H1 (cell line): ENCODE measurements around the gene DOCK9. TPM values are rescaled to one million over a fixed set of nuclear protein-coding genes. Genes with fewer than 3 reads are reported as not detected.

Experiments
- CTCF ChIA-PET: fragments of 300-600 bp; sonication (Branson Sonifier 250); formaldehyde crosslinking; loops from one replicate; lab custom pipeline; 2021; ENCODE audit not compliant: partially characterized antibody; lab: Charles Lee
- POLR2A ChIA-PET: fragments of 300-600 bp; sonication (Branson Sonifier 250); formaldehyde crosslinking; loops from one replicate; lab custom pipeline; 2021; ENCODE audit warnings: inconsistent platforms; ENCODE audit not compliant: partially characterized antibody; lab: Charles Lee
- DNase-seq, 2 experiments: peaks; one replicate each; pipeline versions ENCODE4 v3.0.0 to v3.0.0-alpha.2; 2010 to 2022; ENCODE audit warnings: low spot score in 2 of 2, low read depth in 1 of 2, mixed read lengths in 1 of 2
- FAIRE-seq: peaks from 2 replicates; lab custom pipeline; 2011; peaks lifted over from hg19 to GRCh38; lab: Jason Lieb, UNC
- H2AFZ ChIP-seq: 2 replicates; pipeline ENCODE4 v1.8.1; 2012; ENCODE audit warnings: low read length, inconsistent platforms
- H2AK5ac ChIP-seq: 2 replicates; pipeline ENCODE4 v1.6.1; 2013; ENCODE audit warnings: low read depth, low read length
- H2BK120ac ChIP-seq: replicated peaks from 2 replicates; pipeline ENCODE3; 2013; ENCODE audit warnings: low read depth, low read length, inconsistent platforms
- H2BK12ac ChIP-seq: 2 replicates; pipeline ENCODE4 v1.6.1; 2013; ENCODE audit warnings: low read depth, low read length
- H2BK15ac ChIP-seq: 2 replicates; pipeline ENCODE4 v1.6.1; 2013; ENCODE audit warnings: low read length
- H2BK20ac ChIP-seq: 2 replicates; pipeline ENCODE4 v1.6.1; 2013; ENCODE audit warnings: low read length
- H2BK5ac ChIP-seq: 2 replicates; pipeline ENCODE4 v1.6.1; 2013; ENCODE audit warnings: low read depth, low read length
- H3K14ac ChIP-seq: 2 replicates; pipeline ENCODE4 v1.6.1; 2013; ENCODE audit warnings: inconsistent platforms; ENCODE audit not compliant: insufficient read length
- H3K18ac ChIP-seq: 2 replicates; pipeline ENCODE4 v1.6.1; 2013; ENCODE audit warnings: low read length; ENCODE audit errors: extremely low read depth
- H3K23ac ChIP-seq: 2 replicates; pipeline ENCODE4 v1.6.1; 2013; ENCODE audit warnings: inconsistent platforms; ENCODE audit not compliant: insufficient read length
- H3K23me2 ChIP-seq: 2 replicates; pipeline ENCODE4 v1.6.1; 2013; ENCODE audit warnings: low read depth, low read length
- H3K27ac ChIP-seq: 2 replicates; pipeline ENCODE4 v1.6.1; 2011; ENCODE audit warnings: low read depth, low read length, inconsistent platforms
- H3K27me3 ChIP-seq, 4 experiments: replicated peaks in 1 of 4; 1 replicate in 1 of 4; 2 replicates in 3 of 4; pipeline versions ENCODE4 v1.6.1 to v1.8.1; 2011 to 2013; ENCODE audit warnings: low read length in 3 of 4, mild to moderate bottlenecking in 3 of 4, inconsistent platforms in 2 of 4, mixed read lengths in 2 of 4, moderate library complexity in 1 of 4; ENCODE audit not compliant: control insufficient read depth in 3 of 4, insufficient read depth in 3 of 4; ENCODE audit errors: extremely low read depth in 1 of 4
- H3K36me3 ChIP-seq, 4 experiments: 2 replicates each; pipeline versions ENCODE4 v1.6.1 to v1.8.1; 2011 to 2013; ENCODE audit warnings: mild to moderate bottlenecking in 4 of 4, low read length in 3 of 4, moderate library complexity in 2 of 4, control low read depth in 1 of 4, inconsistent platforms in 1 of 4; ENCODE audit not compliant: insufficient read depth in 4 of 4, control insufficient read depth in 2 of 4
- H3K4ac ChIP-seq: replicated peaks from 2 replicates; pipeline ENCODE3; 2013; ENCODE audit warnings: low read length, low read depth, mixed read lengths, inconsistent platforms; ENCODE audit not compliant: insufficient read length
- H3K4me1 ChIP-seq, 4 experiments: replicated peaks in 1 of 4; 1 replicate in 1 of 4; 2 replicates in 3 of 4; pipeline versions ENCODE4 v1.6.1 to v1.8.1; 2011 to 2013; ENCODE audit warnings: low read length in 3 of 4, inconsistent platforms in 2 of 4, mixed read lengths in 1 of 4; ENCODE audit not compliant: insufficient read depth in 4 of 4, control insufficient read depth in 3 of 4
- H3K4me2 ChIP-seq, 2 experiments: 2 replicates each; pipeline versions ENCODE4 v1.6.1 to v1.8.1; 2011 to 2013; ENCODE audit warnings: low read depth in 2 of 2, low read length in 2 of 2, control low read depth in 1 of 2, inconsistent platforms in 1 of 2, mild to moderate bottlenecking in 1 of 2; ENCODE audit not compliant: insufficient read depth in 1 of 2
- H3K4me3 ChIP-seq, 4 experiments: fragments of 200-600, 300-600 bp in 1 of 4; sonication (generic), shearing (Covaris generic), sonication (Bioruptor Twin) in 1 of 4; 2 replicates each; pipeline versions ENCODE4 v1.5.1 to v1.8.1; 2011 to 2016; ENCODE audit warnings: low read length in 4 of 4, low read depth in 3 of 4, control low read depth in 2 of 4, inconsistent platforms in 2 of 4, mild to moderate bottlenecking in 2 of 4, mixed read lengths in 1 of 4, moderate library complexity in 1 of 4; ENCODE audit not compliant: insufficient read depth in 2 of 4; ENCODE audit errors: extremely low read depth in 1 of 4
- H3K56ac ChIP-seq: replicated peaks from 2 replicates; pipeline ENCODE3; 2013; ENCODE audit warnings: low read depth, mild to moderate bottlenecking, mixed read lengths, low read length, inconsistent platforms; ENCODE audit not compliant: insufficient read length
- H3K79me1 ChIP-seq: 2 replicates; pipeline ENCODE4 v1.6.1; 2013; ENCODE audit warnings: low read depth, low read length, control low read depth
- H3K79me2 ChIP-seq, 2 experiments: 2 replicates each; pipeline versions ENCODE4 v1.6.1 to v1.8.1; 2012 to 2013; ENCODE audit warnings: low read length in 2 of 2, mild to moderate bottlenecking in 2 of 2, inconsistent platforms in 1 of 2; ENCODE audit not compliant: insufficient read depth in 2 of 2, control insufficient read depth in 1 of 2
- H3K9ac ChIP-seq, 4 experiments: replicated peaks in 1 of 4; 1 replicate in 1 of 4; 2 replicates in 3 of 4; pipeline versions ENCODE4 v1.6.1 to v1.8.1; 2011 to 2013; ENCODE audit warnings: low read depth in 3 of 4, low read length in 3 of 4, control low read depth in 2 of 4, mild to moderate bottlenecking in 2 of 4, moderate library complexity in 2 of 4, inconsistent platforms in 1 of 4; ENCODE audit errors: extremely low read depth in 1 of 4
- H3K9me3 ChIP-seq, 2 experiments: 2 replicates each; pipeline versions ENCODE4 v1.6.1 to v1.8.1; 2012 to 2013; ENCODE audit warnings: mild to moderate bottlenecking in 2 of 2, moderate library complexity in 2 of 2, control low read depth in 1 of 2, inconsistent platforms in 1 of 2, low read depth in 1 of 2, low read length in 1 of 2, mixed read lengths in 1 of 2; ENCODE audit not compliant: insufficient read depth in 2 of 2
- H4K20me1 ChIP-seq, 2 experiments: replicated peaks in 1 of 2; 2 replicates each; pipeline versions ENCODE3 to v1.8.1; 2011 to 2013; ENCODE audit warnings: inconsistent platforms in 2 of 2, low read length in 2 of 2, mild to moderate bottlenecking in 1 of 2; ENCODE audit not compliant: insufficient read depth in 2 of 2, control insufficient read depth in 1 of 2
- H4K5ac ChIP-seq: 2 replicates; pipeline ENCODE4 v1.6.1; 2013; ENCODE audit warnings: low read length, low read depth, mixed read lengths, inconsistent platforms; ENCODE audit not compliant: insufficient read length
- H4K8ac ChIP-seq: 2 replicates; pipeline ENCODE4 v1.8.0; 2013; ENCODE audit warnings: mild to moderate bottlenecking, moderate library complexity, low read length, inconsistent platforms; ENCODE audit not compliant: insufficient read depth; ENCODE audit errors: extremely low read depth
- H4K91ac ChIP-seq: replicated peaks from 2 replicates; pipeline ENCODE3; 2013; ENCODE audit warnings: low read length, mixed read lengths, inconsistent platforms; ENCODE audit not compliant: insufficient read length
- ATF3 ChIP-seq: IDR thresholded peaks from 2 replicates; pipeline ENCODE4 v1.6.1; 2011; ENCODE audit warnings: low read depth, mild to moderate bottlenecking, low read length; ENCODE audit not compliant: insufficient read depth
- CBX8 ChIP-seq: fragments of 300-800, 300-1000 bp; sonication (generic); IDR thresholded peaks from 2 replicates; pipeline ENCODE4 v1.7.1; 2016; ENCODE audit warnings: low read depth, low read length, borderline replicate concordance
- EP300 ChIP-seq, 2 experiments: IDR thresholded peaks; 1 replicate in 1 of 2; 2 replicates in 1 of 2; pipeline ENCODE4 v1.6.1; 2011 to 2012; ENCODE audit warnings: low read depth in 2 of 2, low read length in 2 of 2, mild to moderate bottlenecking in 2 of 2, borderline replicate concordance in 1 of 2, inconsistent platforms in 1 of 2, moderate library complexity in 1 of 2
- GABPA ChIP-seq: IDR thresholded peaks from 2 replicates; pipeline ENCODE4 v1.6.1; 2011; ENCODE audit warnings: mild to moderate bottlenecking, low read length, moderate library complexity, borderline replicate concordance; ENCODE audit not compliant: insufficient read depth
- HDAC2 ChIP-seq, 2 experiments: fragments of 300-600 bp in 1 of 2; sonication (generic) in 1 of 2; IDR thresholded peaks; 2 replicates each; pipeline ENCODE4 v1.6.1; 2011 to 2012; ENCODE audit warnings: low read depth in 2 of 2, low read length in 2 of 2, mild to moderate bottlenecking in 2 of 2, moderate library complexity in 2 of 2, borderline replicate concordance in 1 of 2, inconsistent platforms in 1 of 2
- NANOG ChIP-seq: IDR thresholded peaks from 2 replicates; pipeline ENCODE4 v1.6.1; 2011; ENCODE audit warnings: low read length, low read depth, mild to moderate bottlenecking, inconsistent platforms; ENCODE audit not compliant: insufficient read depth, poor library complexity, severe bottlenecking
- POLR2A ChIP-seq, 2 experiments: IDR thresholded peaks; 1 replicate in 1 of 2; 2 replicates in 1 of 2; pipeline ENCODE4 v1.6.1; 2011; ENCODE audit warnings: low read depth in 2 of 2, low read length in 2 of 2, mild to moderate bottlenecking in 2 of 2; ENCODE audit errors: control extremely low read depth in 1 of 2
- RXRA ChIP-seq: IDR thresholded peaks from 2 replicates; pipeline ENCODE4 v1.6.1; 2011; ENCODE audit warnings: low read depth, mild to moderate bottlenecking, low read length, moderate library complexity; ENCODE audit not compliant: insufficient read depth
- SP1 ChIP-seq: IDR thresholded peaks from 2 replicates; pipeline ENCODE4 v1.6.1; 2011; ENCODE audit warnings: low read depth, low read length
- TBP ChIP-seq: IDR thresholded peaks from 2 replicates; pipeline ENCODE4 v1.6.1; 2011; ENCODE audit warnings: low read depth, low read length, improper control_type of control experiment
- TEAD4 ChIP-seq: IDR thresholded peaks from 2 replicates; pipeline ENCODE4 v1.6.1; 2012; ENCODE audit warnings: low read depth, low read length, inconsistent platforms, mixed read lengths
- YY1 ChIP-seq: IDR thresholded peaks from 2 replicates; pipeline ENCODE4 v1.6.1; 2011; ENCODE audit warnings: low read depth, mild to moderate bottlenecking, low read length
- WGBS, 2 experiments: shearing (Covaris generic) in 1 of 2; methylation state at CpG; one replicate each; pipeline versions ENCODE4 v1.1.6 to v1.1.7; 2013 to 2015; ENCODE audit warnings: low lambda C conversion rate in 2 of 2, mixed read lengths in 2 of 2, inconsistent platforms in 1 of 2, low coverage in 1 of 2, missing lambda C conversion rate in 1 of 2; ENCODE audit not compliant: insufficient replicate concordance in 2 of 2, insufficient coverage in 1 of 2, insufficient read length in 1 of 2; ENCODE audit errors: extremely low coverage in 1 of 2, missing lambda C conversion rate in 1 of 2; 5-methylcytosine and 5-hydroxymethylcytosine counted together
- polyA plus RNA-seq, 7 experiments: library from polyadenylated mRNA; depleted of rRNA in 3 of 7; stranded (reverse) in 5 of 7; unstranded in 2 of 7; fragments of >200 nt in 5 of 7; fragments of 200-250 nt in 2 of 7; gene quantifications; 1 replicate in 5 of 7; 2 replicates in 1 of 7; 4 replicates in 1 of 7; pipeline versions ENCODE4 v1.2.1 to v1.2.3, GENCODE V29; 2011 to 2013; ENCODE audit warnings: missing spikeins in 2 of 7, mixed read lengths in 2 of 7
- total RNA-seq: library from RNA; stranded (reverse); fragmentation: NEBNext Ultra II Directional; extraction: Animal tissue kit (Norgen Biotek cat#: 25700); gene quantifications from 2 replicates; pipeline ENCODE4 v1.2.1, GENCODE V29; 2021

DOCK9 gene
- total and polyA plus RNA-seq, 2 of the 8 experiments (the other 6 are each of a cell fraction or from before 2014, with no cell fraction given), result 21.6 to 31.5 TPM

GRCh38 chr13:98954313-98954712, 23.6 kb downstream of the DOCK9 start:
- no peak overlapping the region for H2BK12ac ChIP-seq
- TF ChIP-seq ATF3, result no peak
- peak in 1 of 2 experiments; percentile 65; a peak in 1 of 4 replicates for TF ChIP-seq HDAC2 (IDR thresholded peaks at IDR 0.05; ENCODE audit: borderline replicate concordance in 1 of 2, low read depth in 2 of 2, low read length in 2 of 2)
- peak; percentile 58 for TF ChIP-seq NANOG
- peak; percentile 61 for TF ChIP-seq TEAD4
- TF ChIP-seq GABPA, result no peak
- no peak for TF ChIP-seq CBX8
- TF ChIP-seq SP1, result 0 out of 2 replicates have a peak, but pooled peaks have one; percentile 35
- TF ChIP-seq RXRA, result no peak
- TF ChIP-seq YY1, result 0 out of 2 replicates have a peak, but pooled peaks have one; percentile 14
- TF ChIP-seq EP300 (IDR thresholded peaks at IDR 0.05; ENCODE audit: borderline replicate concordance in 1 of 2, low read depth in 2 of 2, low read length in 2 of 2), result peak in 1 of 2 experiments; percentile 58; a peak in 1 of 3 replicates
- TF ChIP-seq TBP, result 0 out of 2 replicates have a peak, but pooled peaks have one; percentile 16
- no peak for TF ChIP-seq POLR2A (IDR thresholded peaks at IDR 0.05; ENCODE audit: control extremely low read depth in 1 of 2, low read depth in 2 of 2, low read length in 2 of 2)

More at GRCh38 chr13:98954313-98954712, 23.6 kb downstream of the DOCK9 start:
- H3K36me3 ChIP-seq, result no peaks in the 10 kb centered on the region
- H3K9ac ChIP-seq, result no peak overlapping the region
- 50% methylated on average over 4 of the region's 4 CpGs; no CpG with 5 or more reads in 1 of the 2 experiments for WGBS, 2 experiments
- CTCF ChIA-PET, result interaction anchor here (0.8 to 1.9 kb wide), 6 partner anchors 9 to 23 kb away, joined by 3 to 5 read pairs (median 3); partner anchors contain the start of gene DOCK9
- 0 out of 4 replicates have a peak overlapping the region, but pooled peaks of 1 of the 2 experiments have one; percentile 2 for H3K4me2 ChIP-seq
- H4K5ac ChIP-seq, result no peak overlapping the region
- H3K23me2 ChIP-seq, result no peaks in the 10 kb centered on the region
- no peak overlapping the region for H2BK5ac ChIP-seq
- DNase-seq (peak in 1 of 2 experiments; percentile 47), FAIRE-seq (peak; percentile 81)
- peak overlapping the region; percentile 6; the same call in 1 of the 2 replicates for H2AFZ ChIP-seq
- no peak overlapping the region for H3K14ac ChIP-seq
- H3K9me3 ChIP-seq, result no peaks in the 10 kb centered on the region
- H3K27ac ChIP-seq, result no peak overlapping the region
- H2AK5ac ChIP-seq, result no peak overlapping the region
- H4K8ac ChIP-seq, result no peak overlapping the region
- no peak overlapping the region for H4K91ac ChIP-seq
- H3K23ac ChIP-seq, result no peak overlapping the region
- POLR2A ChIA-PET, result interaction anchor here (1.0 kb wide), 1 partner anchor 11 kb away, joined by 3 read pairs; no protein-coding TSS in a partner anchor
- H3K27me3 ChIP-seq, result no peaks in the 10 kb centered on the region
- no peaks in the 10 kb centered on the region for H3K79me2 ChIP-seq
- H2BK120ac ChIP-seq, result no peak overlapping the region
- no peaks in the 10 kb centered on the region for H3K79me1 ChIP-seq
- H3K56ac ChIP-seq, result no peak overlapping the region
- no peaks in the 10 kb centered on the region for H4K20me1 ChIP-seq
- H3K4me1 ChIP-seq, result peaks cover 0 to 7% (median 3%) of the 10 kb centered on the region in 4 experiments; a peak in 4 of 7 replicates
- H3K18ac ChIP-seq, result no peak overlapping the region
- H3K4me3 ChIP-seq, result no peak overlapping the region
- no peak overlapping the region for H2BK15ac ChIP-seq
- no peak overlapping the region for H2BK20ac ChIP-seq
- no peak overlapping the region for H3K4ac ChIP-seq
